Tibial nerve (tissue), 3 donors: ENCODE results near the gene TBC1D20.

Experiments
- EP300 ChIP-seq, 2 donors: sonication (generic); formaldehyde crosslinking; IDR thresholded peaks; one replicate each; pipeline ENCODE4 v1.6.1; 2017; ENCODE audit warnings: antibody characterized with exemption in 2 of 2, mild to moderate bottlenecking in 1 of 2
- POLR2A ChIP-seq, 2 donors: fragments of 450-650 bp; IDR thresholded peaks; one replicate each; pipeline ENCODE4 v1.6.1; 2017; ENCODE audit warnings: antibody characterized with exemption in 2 of 2, mild to moderate bottlenecking in 2 of 2, moderate library complexity in 2 of 2

- no peak for TF ChIP-seq EP300 (IDR thresholded peaks at IDR 0.05)
- no peak for TF ChIP-seq POLR2A (IDR thresholded peaks at IDR 0.05)
Observed at GRCh38 chr20:475463-476357, 13.4 kb upstream of the TBC1D20 start.
